H1 (cell line): ENCODE data around the gene CREBBP. TPM values are rescaled to one million over a fixed set of nuclear protein-coding genes. Genes with fewer than 3 reads are reported as not detected.

ENCODE experiments used
- CBX8 ChIP-seq: fragments of 300-800, 300-1000 bp; sonication (generic); IDR thresholded peaks from 2 replicates; pipeline ENCODE4 v1.7.1; 2016; ENCODE audit warnings: low read depth, low read length, borderline replicate concordance
- NRF1 ChIP-seq: IDR thresholded peaks from 2 replicates; pipeline ENCODE4 v1.6.1; 2011; ENCODE audit warnings: mild to moderate bottlenecking, low read depth, low read length, improper control_type of control experiment
- TEAD4 ChIP-seq: IDR thresholded peaks from 2 replicates; pipeline ENCODE4 v1.6.1; 2012; ENCODE audit warnings: low read depth, low read length, inconsistent platforms, mixed read lengths
- polyA plus RNA-seq, 7 experiments: library from polyadenylated mRNA; depleted of rRNA in 3 of 7; stranded (reverse) in 5 of 7; unstranded in 2 of 7; fragments of >200 nt in 5 of 7; fragments of 200-250 nt in 2 of 7; gene quantifications; 1 replicate in 5 of 7; 2 replicates in 1 of 7; 4 replicates in 1 of 7; pipeline versions ENCODE4 v1.2.1 to v1.2.3, GENCODE V29; 2011 to 2013; ENCODE audit warnings: missing spikeins in 2 of 7, mixed read lengths in 2 of 7
- total RNA-seq: library from RNA; stranded (reverse); fragmentation: NEBNext Ultra II Directional; extraction: Animal tissue kit (Norgen Biotek cat#: 25700); gene quantifications from 2 replicates; pipeline ENCODE4 v1.2.1, GENCODE V29; 2021

Gene CREBBP
- total and polyA plus RNA-seq, 2 of the 8 experiments (the other 6 are each of a cell fraction or from before 2014, with no cell fraction given), result 10.0 to 60.1 TPM

GRCh38 chr16:3924763-3925162 is 44.2 kb upstream of the CREBBP start (continued):
- TF ChIP-seq TEAD4 (no peak), NRF1 (no peak), CBX8 (no peak)
- TF ChIP-seq, all 59 proteins: peak for 0
